ENCODE results near the gene EP400. TPM values are rescaled to one million over a fixed set of nuclear protein-coding genes. Genes with fewer than 3 reads are reported as not detected.
A peak's percentile ranks its signal among the peaks of the same experiment; 100 is the strongest.

Gene EP400
- total and polyA plus RNA-seq, 9 of the 15 experiments (the other 6 are each of a cell fraction or from before 2014, with no cell fraction given) = 4.5 to 58.0 (median 7.0) TPM

- TF ChIP-seq HMGN3 (IDR thresholded peaks at IDR 0.05; ENCODE audit: borderline replicate concordance, extremely low read depth, insufficient read length, low read depth, low read length) (peak; percentile 49), ZNF717 (CRISPR knock-in tag; IDR thresholded peaks at IDR 0.05) (no peak), PML (IDR thresholded peaks at IDR 0.05; ENCODE audit: low read length) (peak; percentile 27; the same call in 1 of the 2 replicates), SPI1 (IDR thresholded peaks at IDR 0.05; ENCODE audit: borderline replicate concordance, low read depth, low read length) (no peak), TBP (optimal IDR thresholded peaks at IDR 0.05; ENCODE audit: low read depth, low read length) (peak; percentile 78), HDAC6 (IDR thresholded peaks at IDR 0.05; ENCODE audit: low read depth, low read length) (no peak), ETS1 (conservative IDR thresholded peaks at IDR 0.05; ENCODE audit: control insufficient read depth, low read depth, low read length) (0 out of 2 replicates have a peak, but pooled peaks have one; percentile 31), IRF2 (CRISPR knock-in tag; IDR thresholded peaks at IDR 0.05) (no peak), TEAD2 (tag; IDR thresholded peaks at IDR 0.05) (no peak), ZC3H11A (IDR thresholded peaks at IDR 0.05; ENCODE audit: low read depth, low read length) (no peak), PTTG1 (tag; IDR thresholded peaks at IDR 0.05; ENCODE audit: low read depth) (no peak)
- TF ChIP-seq, protein P1, sequence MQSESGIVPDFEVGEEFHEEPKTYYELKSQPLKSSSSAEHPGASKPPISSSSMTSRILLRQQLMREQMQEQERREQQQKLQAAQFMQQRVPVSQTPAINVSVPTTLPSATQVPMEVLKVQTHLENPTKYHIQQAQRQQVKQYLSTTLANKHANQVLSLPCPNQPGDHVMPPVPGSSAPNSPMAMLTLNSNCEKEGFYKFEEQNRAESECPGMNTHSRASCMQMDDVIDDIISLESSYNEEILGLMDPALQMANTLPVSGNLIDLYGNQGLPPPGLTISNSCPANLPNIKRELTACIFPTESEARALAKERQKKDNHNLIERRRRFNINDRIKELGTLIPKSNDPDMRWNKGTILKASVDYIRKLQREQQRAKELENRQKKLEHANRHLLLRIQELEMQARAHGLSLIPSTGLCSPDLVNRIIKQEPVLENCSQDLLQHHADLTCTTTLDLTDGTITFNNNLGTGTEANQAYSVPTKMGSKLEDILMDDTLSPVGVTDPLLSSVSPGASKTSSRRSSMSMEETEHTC (IDR thresholded peaks at IDR 0.05) = 0 out of 2 replicates have a peak, but pooled peaks have one; percentile 16
- TF ChIP-seq, protein P2, sequence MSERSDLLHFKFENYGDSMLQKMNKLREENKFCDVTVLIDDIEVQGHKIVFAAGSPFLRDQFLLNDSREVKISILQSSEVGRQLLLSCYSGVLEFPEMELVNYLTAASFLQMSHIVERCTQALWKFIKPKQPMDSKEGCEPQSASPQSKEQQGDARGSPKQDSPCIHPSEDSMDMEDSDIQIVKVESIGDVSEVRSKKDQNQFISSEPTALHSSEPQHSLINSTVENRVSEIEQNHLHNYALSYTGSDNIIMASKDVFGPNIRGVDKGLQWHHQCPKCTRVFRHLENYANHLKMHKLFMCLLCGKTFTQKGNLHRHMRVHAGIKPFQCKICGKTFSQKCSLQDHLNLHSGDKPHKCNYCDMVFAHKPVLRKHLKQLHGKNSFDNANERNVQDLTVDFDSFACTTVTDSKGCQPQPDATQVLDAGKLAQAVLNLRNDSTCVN (CRISPR knock-in tag; IDR thresholded peaks at IDR 0.05) = no peak
Observed at GRCh38 chr12:132084621-132085290, 135.0 kb downstream of the EP400 start (continued).
